KOPT-K1 (cell line): Measurements from ENCODE around the gene DCC.

ENCODE experiments used
- H3K27ac ChIP-seq: fragments of 200-600 bp; sonication (generic); 2 replicates; pipeline ENCODE4 v1.5.1; 2016; ENCODE audit warnings: antibody characterized with exemption, mild to moderate bottlenecking, low read depth, low read length; ENCODE audit not compliant: poor library complexity, severe bottlenecking
- H3K36me3 ChIP-seq: fragments of 200-600 bp; sonication (generic); 2 replicates; pipeline ENCODE4 v1.5.1; 2017; ENCODE audit warnings: antibody characterized with exemption, mild to moderate bottlenecking, low read length, moderate library complexity; ENCODE audit not compliant: insufficient read depth
- H3K9me3 ChIP-seq: fragments of 200-600 bp; sonication (generic); 2 replicates; pipeline ENCODE4 v1.5.1; 2017; ENCODE audit warnings: antibody characterized with exemption, low read length, mild to moderate bottlenecking; ENCODE audit not compliant: insufficient read depth, poor library complexity, severe bottlenecking

DCC gene

GRCh38 chr18:52387175-52387574 is 47.2 kb downstream of the DCC start:
- Histone ChIP-seq H3K9me3 (no peaks in the 10 kb centered on the region), H3K36me3 (no peaks in the 10 kb centered on the region), H3K27ac (no peak overlapping the region)

DNA sequence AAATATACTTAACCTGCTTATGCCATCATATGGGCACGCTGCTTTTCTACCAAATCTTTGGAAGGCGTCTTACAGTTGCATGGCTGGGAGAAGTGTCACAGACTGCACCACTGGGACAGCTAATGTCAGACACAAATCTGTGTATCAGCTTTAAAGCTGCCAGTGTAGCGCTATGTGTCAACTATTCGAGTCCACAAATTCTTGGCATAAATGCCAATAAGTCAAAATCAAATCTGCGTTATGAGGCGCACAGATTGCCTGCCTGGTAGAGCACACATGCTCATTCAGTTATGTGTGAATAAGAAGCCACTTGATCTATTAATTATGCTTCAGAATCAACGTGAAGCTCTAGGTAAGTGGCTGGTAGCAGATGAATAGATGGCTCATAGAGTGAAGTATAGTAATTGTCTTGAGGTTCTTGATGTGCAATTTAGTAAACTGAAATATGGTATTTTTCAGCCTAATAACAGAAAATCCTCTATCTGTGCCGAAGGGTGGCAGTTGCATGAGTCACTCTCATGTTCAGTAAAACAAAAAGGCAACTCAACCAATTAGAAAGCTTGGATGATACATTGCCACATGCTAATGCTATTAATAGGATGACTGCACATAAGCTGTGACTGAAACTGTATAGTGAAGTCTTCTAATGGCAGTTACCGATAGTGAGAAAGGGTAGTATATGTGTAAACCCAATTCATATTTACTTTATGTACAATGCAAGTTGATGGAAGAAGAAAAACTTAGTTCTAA is 52.0 kb downstream of the DCC start:
- Histone ChIP-seq H3K9me3 (no peaks in the 10 kb centered on the region), H3K36me3 (no peaks in the 10 kb centered on the region), H3K27ac (no peak overlapping the region)

DNA sequence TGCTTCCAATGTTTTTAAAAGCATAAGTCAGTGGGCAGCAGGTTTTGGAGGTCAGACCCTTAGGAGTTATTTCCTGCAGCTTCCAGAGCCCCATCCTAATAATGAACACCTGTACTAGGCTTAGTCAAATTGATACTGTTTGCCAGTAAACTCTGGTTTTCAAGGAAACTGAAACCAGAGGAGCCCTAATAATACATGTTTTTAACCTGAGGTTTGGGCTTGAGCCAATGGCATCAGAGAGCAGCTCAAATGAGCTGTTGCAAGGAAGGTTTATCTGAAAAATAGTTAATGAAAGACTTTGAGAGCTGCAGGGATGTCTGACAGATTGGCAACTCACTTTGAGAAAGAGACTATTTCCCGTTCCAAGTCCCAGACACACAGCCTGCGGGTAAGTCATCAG is 54.6 kb downstream of the DCC start:
- Histone ChIP-seq H3K27ac (no peak overlapping the region), H3K9me3 (no peaks in the 10 kb centered on the region), H3K36me3 (no peaks in the 10 kb centered on the region)

GRCh38 chr18:52395146-52395852 is 55.3 kb downstream of the DCC start:
- H3K36me3 ChIP-seq: no peaks in the 10 kb centered on the region
- no peaks in the 10 kb centered on the region for H3K9me3 ChIP-seq
- H3K27ac ChIP-seq: no peak overlapping the region

- Histone ChIP-seq H3K9me3 (no peaks in the 10 kb centered on the region), H3K27ac (no peak overlapping the region), H3K36me3 (no peaks in the 10 kb centered on the region)
These were observed 61.2 kb downstream of the DCC start for GRCh38 chr18:52401236-52401635.

GRCh38 chr18:52402814-52403213 is 62.8 kb downstream of the DCC start:
- no peaks in the 10 kb centered on the region for H3K36me3 ChIP-seq
- no peaks in the 10 kb centered on the region for H3K9me3 ChIP-seq
- no peak overlapping the region for H3K27ac ChIP-seq

GRCh38 chr18:52403291-52404021 is 63.5 kb downstream of the DCC start:
- Histone ChIP-seq H3K36me3 (no peaks in the 10 kb centered on the region), H3K27ac (no peak overlapping the region), H3K9me3 (no peaks in the 10 kb centered on the region)

- Histone ChIP-seq H3K36me3 (no peaks in the 10 kb centered on the region), H3K27ac (no peak overlapping the region), H3K9me3 (no peaks in the 10 kb centered on the region)
These were observed 68.9 kb downstream of the DCC start for GRCh38 chr18:52408800-52409302.

GRCh38 chr18:52409727-52410126 is 69.7 kb downstream of the DCC start:
- H3K27ac ChIP-seq: no peak overlapping the region
- no peaks in the 10 kb centered on the region for H3K9me3 ChIP-seq
- H3K36me3 ChIP-seq: no peaks in the 10 kb centered on the region

DNA sequence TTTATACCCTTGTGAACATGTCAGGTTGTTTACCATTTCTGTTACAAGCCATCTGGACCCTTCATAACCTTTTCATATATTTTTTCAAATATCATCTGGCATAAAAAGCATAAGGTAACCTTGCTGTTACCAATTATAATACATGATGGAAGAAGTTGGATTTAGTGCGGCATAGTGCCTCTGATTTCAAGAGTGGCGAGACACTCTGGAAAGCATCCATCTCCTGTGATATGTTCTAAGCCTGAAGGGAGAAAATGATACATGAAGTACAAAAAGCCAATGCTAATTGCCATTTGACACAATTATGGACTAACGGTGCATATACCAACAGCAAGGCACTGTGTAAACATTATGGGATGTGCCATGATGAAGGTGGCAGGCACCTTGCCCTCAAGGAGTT is 75.1 kb downstream of the DCC start:
- Histone ChIP-seq H3K36me3 (no peaks in the 10 kb centered on the region), H3K9me3 (no peaks in the 10 kb centered on the region), H3K27ac (no peak overlapping the region)

- no peaks in the 10 kb centered on the region for H3K9me3 ChIP-seq
- no peaks in the 10 kb centered on the region for H3K36me3 ChIP-seq
- no peak overlapping the region for H3K27ac ChIP-seq
These were observed 83.1 kb downstream of the DCC start for GRCh38 chr18:52422985-52423601.

- Histone ChIP-seq H3K27ac (no peak overlapping the region), H3K9me3 (no peaks in the 10 kb centered on the region), H3K36me3 (no peaks in the 10 kb centered on the region)
These were observed 86.0 kb downstream of the DCC start for GRCh38 chr18:52426041-52426440.

DNA sequence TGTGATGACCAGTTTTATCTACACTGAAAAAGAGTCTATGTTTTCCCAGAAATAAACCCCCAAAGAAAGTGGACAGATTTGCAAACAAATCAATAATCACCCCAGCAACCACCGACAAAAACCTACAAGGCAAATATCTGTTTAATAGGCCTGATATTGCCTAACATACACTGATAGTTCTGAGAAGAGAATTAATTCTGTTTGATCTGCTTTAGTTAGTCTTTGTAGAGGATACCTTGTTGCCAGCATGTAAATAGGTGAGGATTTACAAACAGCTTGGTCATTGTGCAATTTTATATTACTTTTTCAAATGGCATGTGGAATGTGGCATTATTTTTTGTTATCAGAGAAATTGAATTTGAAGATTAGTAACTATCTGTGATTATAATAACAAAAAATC is 86.5 kb downstream of the DCC start:
- no peaks in the 10 kb centered on the region for H3K9me3 ChIP-seq
- H3K36me3 ChIP-seq: no peaks in the 10 kb centered on the region
- no peak overlapping the region for H3K27ac ChIP-seq

- no peaks in the 10 kb centered on the region for H3K9me3 ChIP-seq
- H3K36me3 ChIP-seq: no peaks in the 10 kb centered on the region
These were observed 87.7 kb downstream of the DCC start for GRCh38 chr18:52427521-52428175.

More at GRCh38 chr18:52427521-52428175, 87.7 kb downstream of the DCC start:
- no peak overlapping the region for H3K27ac ChIP-seq
